Caco-2 (cell line): ENCODE results near the gene OR8I2. TPM values are rescaled to one million over a fixed set of nuclear protein-coding genes. Genes with fewer than 3 reads are reported as not detected.
"Not testable (repeated sequence)": the region's sequence is repeated elsewhere in the genome, so short reads cannot be mapped to it uniquely, and the experiment has no call there.

Experiments
- BruUV-seq: library from RNA; stranded (reverse); fragments of 400-500 nt; replicated peaks from 2 replicates; lab custom pipeline; 2021; lab: Mats Ljungman, UMichigan
- CTCF ChIA-PET: fragments of 300-600 bp; sonication (Branson Sonifier 250); formaldehyde crosslinking; loops from one replicate; lab custom pipeline; 2022; ENCODE audit warnings: antibody characterized with exemption; lab: Charles Lee
- POLR2A ChIA-PET: fragments of 300-600 bp; sonication (Branson Sonifier 250); formaldehyde crosslinking; loops from one replicate; lab custom pipeline; 2022; ENCODE audit warnings: antibody characterized with exemption; lab: Charles Lee
- DNase-seq, 2 experiments: peaks; one replicate each; pipeline versions ENCODE4 v3.0.0 to v3.0.0-alpha.2; 2020 to 2022
- H3K27me3 ChIP-seq: replicated peaks from 2 replicates; pipeline ENCODE4 v1.6.0; 2011; ENCODE audit warnings: low read length; ENCODE audit not compliant: control insufficient read depth, insufficient read depth
- H3K36me3 ChIP-seq: 2 replicates; pipeline ENCODE4 v1.5.1; 2011; ENCODE audit warnings: low read length; ENCODE audit not compliant: control insufficient read depth, insufficient read depth
- H3K4me1 ChIP-seq: fragments of 250-450 bp; sonication (Bioruptor Pico); 2 replicates; pipeline ENCODE4 v1.5.1; 2020; ENCODE audit warnings: mild to moderate bottlenecking
- H3K4me3 ChIP-seq: 2 replicates; pipeline ENCODE4 v1.5.1; 2011; ENCODE audit warnings: low read depth, mild to moderate bottlenecking, control low read depth, low read length
- H3K9me3 ChIP-seq: fragments of 250-450 bp; sonication (Bioruptor Pico); 2 replicates; pipeline ENCODE4 v1.5.1; 2020; ENCODE audit warnings: mild to moderate bottlenecking, moderate library complexity
- H3K27ac Mint-ChIP-seq: one replicate; pipeline ENCODE4 v1.8.0; 2022; ENCODE audit warnings: mixed read lengths; ENCODE audit not compliant: unreplicated experiment
- H3K27me3 Mint-ChIP-seq: one replicate; pipeline ENCODE4 v1.8.0; 2022; ENCODE audit warnings: mixed read lengths; ENCODE audit not compliant: insufficient read depth, unreplicated experiment
- H3K36me3 Mint-ChIP-seq: one replicate; pipeline ENCODE4 v1.8.0; 2022; ENCODE audit warnings: mild to moderate bottlenecking, mixed read lengths; ENCODE audit not compliant: insufficient read depth, unreplicated experiment
- H3K4me1 Mint-ChIP-seq: one replicate; pipeline ENCODE4 v1.8.0; 2022; ENCODE audit warnings: low read depth, mixed read lengths; ENCODE audit not compliant: unreplicated experiment
- H3K4me3 Mint-ChIP-seq: one replicate; pipeline ENCODE4 v1.8.0; 2022; ENCODE audit warnings: mild to moderate bottlenecking, moderate library complexity, mixed read lengths; ENCODE audit not compliant: unreplicated experiment
- H3K9me3 Mint-ChIP-seq: one replicate; pipeline ENCODE4 v1.8.0; 2022; ENCODE audit warnings: mixed read lengths; ENCODE audit not compliant: unreplicated experiment
- CTCF ChIP-seq, 2 experiments: fragments of 200-600 bp in 1 of 2; IDR thresholded peaks; 1 replicate in 1 of 2; 2 replicates in 1 of 2; pipeline versions ENCODE4 v1.5.1 to v1.8.0; 2011 to 2022; ENCODE audit warnings: antibody characterized with exemption in 1 of 2, control low read depth in 1 of 2, inconsistent platforms in 1 of 2, low read depth in 1 of 2, low read length in 1 of 2, mild to moderate bottlenecking in 1 of 2, moderate library complexity in 1 of 2; ENCODE audit not compliant: insufficient read depth in 1 of 2, severe bottlenecking in 1 of 2, unreplicated experiment in 1 of 2
- intact Hi-C: fragments of 100-400 bp; cut with micrococcal nuclease; formaldehyde crosslinking; loops from one replicate; pipeline ENCODE4 v1.10.0; 2022; ENCODE audit not compliant: unreplicated experiment
- total RNA-seq: library from RNA; stranded (reverse); gene quantifications from 2 replicates; pipeline ENCODE4 v1.2.3, GENCODE V29; 2022

Gene OR8I2
- total RNA-seq, 1 experiment from 2014 or later = not detected

- Histone ChIP-seq H3K36me3 (no peaks in the 10 kb centered on the region), H3K9me3 (peaks cover 7% of the 10 kb centered on the region; the same call in 1 of the 2 replicates), H3K4me1 (peaks cover 3% of the 10 kb centered on the region; the same call in 1 of the 2 replicates), H3K27me3 (no peaks in the 10 kb centered on the region), H3K4me3 (no peak overlapping the region)
- Mint-ChIP-seq H3K27me3 (no peaks in the 10 kb centered on the region), H3K27ac (no peak overlapping the region), H3K9me3 (peaks cover 15% of the 10 kb centered on the region), H3K4me1 (peaks cover 16% of the 10 kb centered on the region), H3K4me3 (no peak overlapping the region), H3K36me3 (no peaks in the 10 kb centered on the region)
- no peak for TF ChIP-seq CTCF (IDR thresholded peaks at IDR 0.05; ENCODE audit: insufficient read depth in 1 of 2, low read depth in 1 of 2, low read length in 1 of 2, severe bottlenecking in 1 of 2, unreplicated experiment in 1 of 2)
- POLR2A ChIA-PET = interaction anchor here (0.5 kb wide), 1 partner anchor 17 kb away, joined by 3 read pairs; no protein-coding TSS in a partner anchor
- CTCF ChIA-PET = no interaction called here
- DNase-seq = no peak
- no TSS peak for BruUV-seq
- intact Hi-C loops = no loop called here
These were observed 43.6 kb upstream of the OR8I2 start for GRCh38 chr11:56049487-56049886.

GRCh38 chr11:56056366-56056765, 36.7 kb upstream of the OR8I2 start:
- CTCF ChIA-PET, POLR2A ChIA-PET, H3K27me3 ChIP-seq, DNase-seq, H3K4me3 ChIP-seq, H3K9me3 ChIP-seq, H3K27me3 Mint-ChIP-seq, BruUV-seq, H3K36me3 ChIP-seq: not testable (repeated sequence)
- intact Hi-C loops = loop anchor here (5.0 kb wide), 1 partner anchor 49 kb away; no protein-coding TSS in a partner anchor
- H3K36me3 Mint-ChIP-seq = peaks cover 14% of the 10 kb centered on the region
- peak overlapping the region; percentile 13 for H3K4me3 Mint-ChIP-seq
- peak overlapping the region; percentile 86 for H3K27ac Mint-ChIP-seq
- H3K4me1 Mint-ChIP-seq = peaks cover 50% of the 10 kb centered on the region
- peaks cover 43% of the 10 kb centered on the region for H3K4me1 ChIP-seq
- H3K9me3 Mint-ChIP-seq = peaks cover 23% of the 10 kb centered on the region

- peak overlapping the region; percentile 24 for H3K4me3 Mint-ChIP-seq
- H3K4me3 ChIP-seq, H3K27me3 Mint-ChIP-seq, H3K36me3 ChIP-seq, POLR2A ChIA-PET, BruUV-seq, H3K27me3 ChIP-seq, CTCF ChIA-PET, H3K9me3 ChIP-seq, H3K9me3 Mint-ChIP-seq: not testable (repeated sequence)
- intact Hi-C loops = loop anchor here (1.0 to 5.0 kb wide), 5 partner anchors 9 to 101 kb away; no protein-coding TSS in a partner anchor
- H3K4me1 Mint-ChIP-seq = peaks cover 39% of the 10 kb centered on the region
- peak overlapping the region; percentile 86 for H3K27ac Mint-ChIP-seq
- peaks cover 14% of the 10 kb centered on the region for H3K36me3 Mint-ChIP-seq
- H3K4me1 ChIP-seq = peaks cover 45% of the 10 kb centered on the region
- peak; percentile 81 to 83 for DNase-seq
These were observed 35.4 kb upstream of the OR8I2 start for GRCh38 chr11:56057661-56058237.

- peak overlapping the region; percentile 24 for H3K4me3 Mint-ChIP-seq
- intact Hi-C loops = loop anchor here (1.0 to 5.0 kb wide), 5 partner anchors 8 to 102 kb away; no protein-coding TSS in a partner anchor
These were observed 34.8 kb upstream of the OR8I2 start for GRCh38 chr11:56058260-56058780.

More at GRCh38 chr11:56058260-56058780, 34.8 kb upstream of the OR8I2 start:
- H3K36me3 ChIP-seq, POLR2A ChIA-PET, H3K9me3 Mint-ChIP-seq, H3K4me3 ChIP-seq, CTCF ChIA-PET, H3K27me3 Mint-ChIP-seq, H3K9me3 ChIP-seq, H3K27me3 ChIP-seq: not testable (repeated sequence)
- peaks cover 45% of the 10 kb centered on the region for H3K4me1 ChIP-seq
- Mint-ChIP-seq H3K27ac (peak overlapping the region; percentile 86), H3K4me1 (peaks cover 39% of the 10 kb centered on the region), H3K36me3 (peaks cover 14% of the 10 kb centered on the region)
- BruUV-seq = TSS peak; percentile 55
- peak; percentile 52 to 64 for DNase-seq
